T-helper 2 cell treated with Interferon-gamma antibody and Interleukin-4, amounts not matched to agents 100 ng/mL and 5 ng/mL, for 36 hours (primary cell): Measurements from ENCODE around the gene GRIA3. TPM values are rescaled to one million over a fixed set of nuclear protein-coding genes. Genes with fewer than 3 reads are reported as not detected.
"Not testable (repeated sequence)": the region's sequence is repeated elsewhere in the genome, so short reads cannot be mapped to it uniquely, and the experiment has no call there.

ENCODE experiments used
- intact Hi-C: fragments of 100-400 bp; cut with micrococcal nuclease; formaldehyde crosslinking; loops from one replicate; pipeline ENCODE4 v1.15.1; 2023
- total RNA-seq: library from RNA; stranded (reverse); gene quantifications from 2 replicates; pipeline ENCODE4 v1.2.3, GENCODE V29; 2022

The GRIA3 gene
- total RNA-seq, 1 donor from 2014 or later: not detected

DNA sequence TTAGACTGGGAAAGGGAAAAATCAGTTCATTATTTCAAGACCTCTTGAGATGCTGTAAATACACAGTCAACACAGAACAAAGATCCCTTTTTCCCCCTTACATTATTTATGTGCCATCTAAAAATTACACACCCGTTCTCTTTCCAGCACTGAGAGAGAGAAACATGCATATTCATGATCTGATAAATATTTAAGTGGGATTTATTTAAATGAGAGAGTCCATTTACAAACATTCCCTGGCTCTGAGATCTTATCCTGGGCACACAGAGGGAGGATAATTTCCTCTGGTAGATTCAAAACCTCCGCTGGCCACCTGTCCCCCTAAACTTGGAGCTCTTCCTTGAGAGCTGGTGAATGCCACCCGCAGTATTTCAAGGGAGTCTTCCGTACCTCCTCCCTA is 88.6 kb downstream of the GRIA3 start:
- intact Hi-C loops: no loop called here

- intact Hi-C loops: no loop called here
These were observed 90.7 kb downstream of the GRIA3 start for GRCh38 chrX:123274796-123275195.

GRCh38 chrX:123277347-123277746 is 93.3 kb downstream of the GRIA3 start:
- intact Hi-C loops: no loop called here

DNA sequence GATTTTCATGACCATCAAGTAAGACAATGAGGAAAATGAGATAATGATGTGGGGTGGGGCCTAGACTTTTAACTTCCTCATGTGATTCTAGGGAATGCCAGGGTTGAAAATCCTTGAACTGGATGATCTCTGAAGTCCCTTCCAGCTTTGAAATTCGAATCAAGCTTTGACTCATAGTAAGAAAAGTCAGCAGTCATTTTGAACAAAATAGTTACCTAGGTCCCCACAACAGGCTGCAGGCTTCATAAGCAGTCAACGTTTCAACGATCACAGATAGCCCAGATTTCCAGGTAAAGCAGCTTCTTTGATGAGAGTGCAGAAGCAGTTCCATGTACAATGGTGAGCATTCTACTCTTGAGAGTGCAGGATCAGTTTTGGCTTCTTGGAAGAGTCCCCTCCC is 93.7 kb downstream of the GRIA3 start:
- intact Hi-C loops: no loop called here

- intact Hi-C loops: no loop called here
These were observed 98.2 kb downstream of the GRIA3 start for GRCh38 chrX:123282241-123282640.

DNA sequence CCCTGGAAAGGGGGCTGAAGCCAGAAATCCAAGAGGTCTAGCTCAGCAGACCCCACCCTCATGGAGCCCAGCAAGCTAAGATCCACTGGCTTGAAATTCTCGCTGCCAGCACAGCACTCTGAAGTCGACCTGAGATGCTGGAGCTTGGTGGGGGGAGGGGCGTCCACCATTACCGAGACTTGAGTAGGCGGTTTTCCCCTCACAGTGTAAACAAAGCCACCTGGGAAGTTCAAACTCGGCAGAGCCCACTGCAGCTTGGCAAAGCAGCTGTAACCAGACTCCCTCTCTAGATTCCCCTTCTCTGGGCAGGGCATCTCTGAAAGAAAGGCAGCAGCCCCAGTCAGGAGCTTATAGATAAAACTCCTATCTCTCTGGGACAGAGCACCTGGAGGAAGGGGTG is 99.3 kb downstream of the GRIA3 start:
- intact Hi-C loops: not testable (repeated sequence)

- intact Hi-C loops: no loop called here
These were observed 107.5 kb downstream of the GRIA3 start for GRCh38 chrX:123291623-123292022.

DNA sequence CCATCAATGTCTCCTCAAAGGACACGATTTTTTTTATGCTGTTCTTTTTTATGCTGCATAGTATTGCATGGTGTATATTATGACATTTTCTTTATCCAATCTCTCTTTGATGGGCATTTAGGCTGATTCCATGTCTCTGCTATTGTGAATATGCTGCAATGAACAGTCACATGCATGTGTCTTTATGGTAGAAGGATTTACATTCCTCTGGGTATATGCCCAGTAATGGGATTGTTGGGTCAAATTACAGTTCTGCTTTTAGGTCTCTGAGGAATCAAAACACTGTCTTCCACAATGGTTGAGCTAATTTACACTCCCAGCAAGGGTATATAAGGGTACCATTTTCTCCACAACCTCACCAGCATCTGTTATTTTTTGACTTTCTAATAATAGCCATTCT is 113.9 kb downstream of the GRIA3 start:
- intact Hi-C loops: no loop called here

- intact Hi-C loops: no loop called here
These were observed 119.4 kb downstream of the GRIA3 start for GRCh38 chrX:123303429-123303828.

DNA sequence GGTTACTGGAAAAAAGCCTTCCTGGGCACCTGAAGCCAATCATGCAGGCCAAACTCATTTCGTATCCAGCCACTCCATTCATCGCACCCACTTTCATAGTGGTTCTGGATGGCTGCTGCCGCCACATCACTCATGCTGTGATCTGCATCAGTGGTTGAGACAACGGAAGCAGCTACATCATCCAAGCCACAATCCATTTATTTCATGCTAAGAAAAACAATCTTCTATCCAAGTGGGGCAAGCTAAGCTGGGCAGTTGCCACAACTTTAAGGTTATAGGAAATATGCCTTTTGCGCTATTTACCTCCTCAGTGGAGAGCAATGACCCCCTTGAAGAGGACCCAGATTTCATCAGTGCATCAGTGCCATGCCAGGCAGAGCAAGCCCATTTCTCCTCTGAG is 124.6 kb downstream of the GRIA3 start:
- intact Hi-C loops: no loop called here

DNA sequence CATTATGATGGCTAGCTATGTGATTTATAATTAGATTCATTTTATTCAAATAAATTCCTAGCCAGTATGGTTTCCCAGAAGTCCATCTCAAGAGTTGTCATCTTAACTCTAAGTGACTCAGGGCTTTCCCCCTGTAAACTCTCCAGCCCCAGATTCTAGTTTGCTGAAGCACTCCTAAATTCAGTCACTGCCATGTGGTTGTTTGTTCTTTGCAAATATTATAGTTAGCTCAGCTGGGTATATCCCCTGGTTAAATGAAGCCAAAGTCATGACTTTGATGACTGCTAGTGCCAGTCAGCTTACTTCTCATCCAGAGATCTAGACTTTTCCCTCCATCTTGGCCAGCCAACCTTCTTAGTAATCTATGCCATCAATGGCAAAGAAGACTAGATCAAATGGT is 126.0 kb downstream of the GRIA3 start:
- intact Hi-C loops: no loop called here

DNA sequence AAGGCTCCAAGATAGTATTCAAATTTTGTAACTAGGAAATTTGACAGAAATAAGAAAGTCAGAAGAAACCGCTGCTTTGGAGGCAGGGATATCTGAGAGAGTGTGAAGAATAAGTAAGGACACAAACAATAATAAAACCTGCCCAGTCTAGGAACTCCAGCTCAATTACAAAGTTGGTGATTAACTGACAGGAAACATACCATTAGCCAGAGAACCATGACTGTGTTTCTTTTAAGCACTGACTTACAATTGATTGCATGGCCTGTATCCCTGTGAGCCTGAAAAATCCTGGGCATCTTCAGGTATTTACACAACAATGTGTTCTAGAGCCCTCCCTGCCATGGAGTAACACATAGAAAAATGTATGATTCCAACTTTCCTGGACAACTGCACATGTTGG is 127.4 kb downstream of the GRIA3 start:
- intact Hi-C loops: no loop called here

GRCh38 chrX:123313486-123313885 is 129.4 kb downstream of the GRIA3 start:
- intact Hi-C loops: no loop called here

GRCh38 chrX:123320622-123321021 is 136.5 kb downstream of the GRIA3 start:
- intact Hi-C loops: no loop called here

GRCh38 chrX:123322536-123322935 is 138.5 kb downstream of the GRIA3 start:
- intact Hi-C loops: no loop called here

- intact Hi-C loops: no loop called here
These were observed 140.5 kb downstream of the GRIA3 start for GRCh38 chrX:123324625-123325024.

- intact Hi-C loops: no loop called here
These were observed 146.3 kb downstream of the GRIA3 start for GRCh38 chrX:123330229-123330942.

- intact Hi-C loops: no loop called here
These were observed 147.3 kb downstream of the GRIA3 start for GRCh38 chrX:123331349-123331748.

DNA sequence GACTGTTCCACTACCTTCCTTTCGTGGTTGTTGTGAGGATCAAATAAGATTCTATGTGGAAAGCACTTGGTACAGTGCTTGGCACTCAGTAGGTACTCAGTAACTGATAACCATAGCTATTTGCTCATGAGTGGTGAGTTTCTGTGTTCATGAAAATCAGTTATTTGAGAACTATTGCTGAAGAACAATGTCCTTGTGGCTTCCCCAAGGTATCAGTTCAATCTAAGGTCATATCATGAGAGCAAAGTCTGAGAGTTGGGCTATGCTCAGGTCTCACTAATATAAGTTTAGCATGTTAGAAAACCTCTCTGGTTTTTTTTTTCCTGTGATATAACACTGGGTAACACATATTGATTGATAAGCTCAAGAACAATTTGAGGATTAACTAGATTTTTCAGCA is 147.8 kb downstream of the GRIA3 start:
- intact Hi-C loops: no loop called here

DNA sequence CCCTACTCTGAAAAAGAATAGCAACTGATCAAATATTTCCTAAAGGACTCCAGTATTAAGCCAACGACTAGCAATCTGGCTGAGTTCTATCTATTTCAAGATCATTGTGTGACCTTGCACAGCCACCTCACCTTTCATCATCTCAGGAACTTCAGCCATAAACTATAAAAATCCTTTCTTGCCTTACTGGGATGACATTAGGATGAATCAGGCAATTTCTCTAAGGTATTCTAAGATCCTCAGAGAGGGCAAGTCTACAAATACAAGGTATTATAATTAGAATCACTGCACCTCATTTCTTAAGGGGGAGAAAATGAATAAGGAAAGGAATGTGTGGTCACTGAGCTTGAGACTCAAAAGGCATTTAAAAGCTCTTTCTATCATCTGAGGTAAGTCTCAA is 152.6 kb downstream of the GRIA3 start:
- intact Hi-C loops: no loop called here

GRCh38 chrX:123337886-123338639 is 154.0 kb downstream of the GRIA3 start:
- intact Hi-C loops: no loop called here

DNA sequence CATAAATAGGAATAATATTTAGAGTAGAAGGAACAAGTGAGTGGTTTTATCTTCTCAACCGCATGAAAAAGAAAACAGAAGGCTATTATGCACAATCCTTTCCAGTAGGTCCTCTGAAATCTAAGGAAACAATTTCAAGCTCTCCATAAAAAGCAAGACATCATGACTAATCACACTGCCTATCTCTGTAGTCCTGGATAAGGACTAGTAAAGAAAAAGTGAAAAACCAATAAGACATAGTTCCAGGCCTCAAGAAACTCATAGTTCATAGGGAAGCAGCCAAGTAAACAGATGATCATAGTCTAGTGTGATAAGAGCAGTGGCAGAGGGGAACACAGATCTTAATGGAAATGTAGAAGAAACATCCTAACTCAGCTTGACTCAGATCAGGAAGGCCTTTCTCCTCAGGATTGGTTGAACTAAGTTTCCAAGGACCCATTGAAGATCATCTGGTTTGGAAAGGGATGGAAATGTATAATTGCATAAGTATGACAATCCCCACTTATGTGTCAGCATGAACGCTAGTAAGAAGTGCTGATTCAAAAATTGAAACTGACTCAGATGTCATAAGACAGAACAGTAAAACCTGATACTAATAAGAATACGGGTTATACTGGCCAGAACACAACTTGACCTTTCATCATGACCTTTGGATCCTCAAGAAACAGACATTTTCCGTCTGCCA is 155.3 kb downstream of the GRIA3 start:
- intact Hi-C loops: no loop called here
